DOHH2 (cell line): ENCODE results near the gene CREBBP.

Experiments
- H3F3A ChIP-seq: fragments of 200-600 bp; sonication (generic), shearing (Covaris generic); 2 replicates; pipeline ENCODE4 v1.6.0; 2016; ENCODE audit warnings: antibody characterized with exemption, mild to moderate bottlenecking; ENCODE audit not compliant: control insufficient read depth, insufficient read depth
- H3K27ac ChIP-seq: fragments of 200-600 bp; sonication (generic); 2 replicates; pipeline ENCODE4 v1.5.1; 2014; ENCODE audit warnings: low read depth, mild to moderate bottlenecking, low read length, moderate library complexity
- H3K27me3 ChIP-seq: fragments of 200-600 bp; sonication (generic); 2 replicates; pipeline ENCODE4 v1.6.1; 2014; ENCODE audit warnings: mild to moderate bottlenecking, low read length, mixed read lengths; ENCODE audit not compliant: control insufficient read depth
- H3K36me3 ChIP-seq: fragments of 200-600 bp; sonication (generic); 2 replicates; pipeline ENCODE4 v1.6.1; 2014; ENCODE audit warnings: mild to moderate bottlenecking, low read length, moderate library complexity, mixed read lengths; ENCODE audit not compliant: control insufficient read depth
- H3K4me1 ChIP-seq: fragments of 200-600 bp; sonication (generic); 2 replicates; pipeline ENCODE4 v1.6.1; 2014; ENCODE audit warnings: mild to moderate bottlenecking, low read length, mixed read lengths; ENCODE audit not compliant: control insufficient read depth
- H3K4me2 ChIP-seq: fragments of 200-600 bp; sonication (generic); 2 replicates; pipeline ENCODE4 v1.6.0; 2014; ENCODE audit warnings: mild to moderate bottlenecking, low read length, moderate library complexity
- H3K4me3 ChIP-seq: fragments of 200-600 bp; sonication (generic); 2 replicates; pipeline ENCODE4 v1.5.1; 2014; ENCODE audit warnings: mild to moderate bottlenecking, low read length, mixed read lengths
- H3K79me2 ChIP-seq: fragments of 200-600 bp; sonication (generic); 2 replicates; pipeline ENCODE4 v1.6.1; 2014; ENCODE audit warnings: mild to moderate bottlenecking, low read length, mixed read lengths; ENCODE audit not compliant: control insufficient read depth
- H3K9me2 ChIP-seq: fragments of 200-600 bp; sonication (generic); replicated peaks from 2 replicates; pipeline ENCODE4 v1.6.1; 2014; ENCODE audit warnings: mild to moderate bottlenecking, low read length, mixed read lengths; ENCODE audit not compliant: control insufficient read depth
- H3K9me3 ChIP-seq: fragments of 200-600 bp; sonication (generic); 2 replicates; pipeline ENCODE4 v1.6.1; 2014; ENCODE audit warnings: antibody characterized with exemption, low read length, mixed read lengths; ENCODE audit not compliant: control insufficient read depth, insufficient read depth
- H4K20me1 ChIP-seq: fragments of 200-600 bp; sonication (generic); 2 replicates; pipeline ENCODE4 v1.6.0; 2014; ENCODE audit warnings: low read depth, mild to moderate bottlenecking, antibody characterized with exemption, low read length, moderate library complexity; ENCODE audit not compliant: control insufficient read depth, insufficient read depth
- CTCF ChIP-seq: fragments of 200-600 bp; sonication (generic); IDR thresholded peaks from one replicate; pipeline ENCODE4 v1.5.1; 2014; ENCODE audit warnings: antibody characterized with exemption, mild to moderate bottlenecking, low read depth, low read length; ENCODE audit not compliant: poor library complexity, severe bottlenecking
- EZH2phosphoT487 ChIP-seq: fragments of 200-600 bp; sonication (generic); IDR thresholded peaks from 2 replicates; pipeline ENCODE4 v1.6.1; 2017; ENCODE audit warnings: borderline replicate concordance, mild to moderate bottlenecking, antibody characterized with exemption, low read length, moderate library complexity, mixed read lengths

Gene CREBBP

GRCh38 chr16:3740934-3741333, 139.6 kb downstream of the CREBBP start:
- Histone ChIP-seq H3K79me2 (no peaks in the 10 kb centered on the region), H3F3A (no peaks in the 10 kb centered on the region), H3K4me3 (no peak overlapping the region), H4K20me1 (no peaks in the 10 kb centered on the region), H3K27me3 (no peaks in the 10 kb centered on the region), H3K27ac (no peak overlapping the region), H3K4me2 (no peak overlapping the region), H3K9me3 (no peaks in the 10 kb centered on the region), H3K36me3 (peaks cover 72% of the 10 kb centered on the region), H3K4me1 (no peaks in the 10 kb centered on the region), H3K9me2 (no peaks in the 10 kb centered on the region)
- TF ChIP-seq CTCF, result no peak
- no peak for TF ChIP-seq EZH2phosphoT487

GRCh38 chr16:3740186-3740585, 140.3 kb downstream of the CREBBP start:
- H3K27ac ChIP-seq, result no peak overlapping the region
- peaks cover 74% of the 10 kb centered on the region for H3K36me3 ChIP-seq
- H3F3A ChIP-seq, result no peaks in the 10 kb centered on the region
- H3K9me3 ChIP-seq, result no peaks in the 10 kb centered on the region
- no peaks in the 10 kb centered on the region for H3K9me2 ChIP-seq
- no peak for TF ChIP-seq EZH2phosphoT487
- TF ChIP-seq CTCF, result no peak
- no peak overlapping the region for H3K4me2 ChIP-seq
- H3K4me3 ChIP-seq, result no peak overlapping the region
- H3K79me2 ChIP-seq, result no peaks in the 10 kb centered on the region
- H3K4me1 ChIP-seq, result no peaks in the 10 kb centered on the region
- H3K27me3 ChIP-seq, result no peaks in the 10 kb centered on the region
- no peaks in the 10 kb centered on the region for H4K20me1 ChIP-seq

GRCh38 chr16:3739636-3740035, 140.9 kb downstream of the CREBBP start:
- TF ChIP-seq EZH2phosphoT487, result no peak
- TF ChIP-seq CTCF, result no peak
- H3K36me3 ChIP-seq, result peaks cover 73% of the 10 kb centered on the region
- H3K79me2 ChIP-seq, result no peaks in the 10 kb centered on the region
- H3K27ac ChIP-seq, result no peak overlapping the region
- H3K4me1 ChIP-seq, result no peaks in the 10 kb centered on the region
- no peaks in the 10 kb centered on the region for H3K9me3 ChIP-seq
- H3K27me3 ChIP-seq, result no peaks in the 10 kb centered on the region
- H3K4me3 ChIP-seq, result no peak overlapping the region
- H3K4me2 ChIP-seq, result no peak overlapping the region
- no peaks in the 10 kb centered on the region for H3K9me2 ChIP-seq
- H3F3A ChIP-seq, result no peaks in the 10 kb centered on the region
- no peaks in the 10 kb centered on the region for H4K20me1 ChIP-seq

GRCh38 chr16:3738541-3738940, 142.0 kb downstream of the CREBBP start:
- Histone ChIP-seq H3K9me2 (no peaks in the 10 kb centered on the region), H3K79me2 (no peaks in the 10 kb centered on the region), H3K9me3 (no peaks in the 10 kb centered on the region), H3K27ac (no peak overlapping the region), H3F3A (no peaks in the 10 kb centered on the region), H3K4me2 (no peak overlapping the region), H3K27me3 (no peaks in the 10 kb centered on the region), H3K4me1 (no peaks in the 10 kb centered on the region), H4K20me1 (no peaks in the 10 kb centered on the region), H3K36me3 (peaks cover 72% of the 10 kb centered on the region), H3K4me3 (no peak overlapping the region)
- TF ChIP-seq CTCF, result no peak
- TF ChIP-seq EZH2phosphoT487, result no peak
